IMR-90 (cell line): ENCODE measurements around the gene HMG20A.

Experiments used
- BHLHE40 ChIP-seq: fragments of 150-350 bp; IDR thresholded peaks from 2 replicates; pipeline ENCODE4 v1.6.1; 2016; ENCODE audit warnings: mild to moderate bottlenecking, low read depth, low read length
- CEBPB ChIP-seq: IDR thresholded peaks from 2 replicates; pipeline ENCODE4 v1.6.1; 2012; ENCODE audit warnings: low read depth, low read length, improper control_type of control experiment
- CHD1 ChIP-seq: IDR thresholded peaks from 2 replicates; pipeline ENCODE4 v1.6.1; 2012; ENCODE audit warnings: low read depth, low read length, improper control_type of control experiment
- CTCF ChIP-seq: conservative IDR thresholded peaks from 2 replicates; pipeline ENCODE4 v1.5.1; 2012; ENCODE audit warnings: mild to moderate bottlenecking, low read depth, low read length, improper control_type of control experiment
- FOS ChIP-seq: fragments of 150-350 bp; IDR thresholded peaks from 2 replicates; pipeline ENCODE4 v1.6.1; 2016; ENCODE audit warnings: low read depth, low read length
- MAFK ChIP-seq: IDR thresholded peaks from 2 replicates; pipeline ENCODE4 v1.6.1; 2012; ENCODE audit warnings: low read depth, low read length, improper control_type of control experiment
- MAZ ChIP-seq: IDR thresholded peaks from 2 replicates; pipeline ENCODE4 v1.6.1; 2012; ENCODE audit warnings: low read depth, mild to moderate bottlenecking, low read length, improper control_type of control experiment, moderate library complexity, borderline replicate concordance
- NFE2L2 ChIP-seq: fragments of 150-350 bp; IDR thresholded peaks from 2 replicates; pipeline ENCODE4 v1.6.1; 2016; ENCODE audit warnings: low read depth, mild to moderate bottlenecking, low read length
- POLR2A ChIP-seq: IDR thresholded peaks from 2 replicates; pipeline ENCODE4 v1.6.1; 2012; ENCODE audit warnings: mild to moderate bottlenecking, low read depth, low read length
- RAD21 ChIP-seq: IDR thresholded peaks from 2 replicates; pipeline ENCODE4 v1.6.1; 2012; ENCODE audit warnings: low read length, improper control_type of control experiment
- RCOR1 ChIP-seq: IDR thresholded peaks from 2 replicates; pipeline ENCODE4 v1.6.1; 2012; ENCODE audit warnings: mild to moderate bottlenecking, low read length, improper control_type of control experiment; ENCODE audit not compliant: insufficient replicate concordance
- RFX5 ChIP-seq: IDR thresholded peaks from 2 replicates; pipeline ENCODE4 v1.8.0; 2012; ENCODE audit warnings: low read depth, mild to moderate bottlenecking, low read length, moderate library complexity
- USF2 ChIP-seq: fragments of 150-350 bp; IDR thresholded peaks from 2 replicates; pipeline ENCODE4 v1.6.1; 2017; ENCODE audit warnings: mild to moderate bottlenecking, antibody characterized with exemption, low read length, low read depth

- no peak for TF ChIP-seq CTCF
- no peak for TF ChIP-seq NFE2L2
- no peak for TF ChIP-seq MAZ
- no peak for TF ChIP-seq RFX5
- no peak for TF ChIP-seq MAFK
- TF ChIP-seq RCOR1, result no peak
- no peak for TF ChIP-seq RAD21
- no peak for TF ChIP-seq POLR2A
- TF ChIP-seq FOS, result no peak
- no peak for TF ChIP-seq CEBPB
- TF ChIP-seq USF2, result no peak
- TF ChIP-seq BHLHE40, result no peak
- TF ChIP-seq CHD1, result no peak
Observed at GRCh38 chr15:77436822-77437221, 16.1 kb downstream of the HMG20A start.
